ENCODE data around the gene CD300H.
"Not testable (repeated sequence)": the region's sequence is repeated elsewhere in the genome, so short reads cannot be mapped to it uniquely, and the experiment has no call there.

The CD300H gene

DNA sequence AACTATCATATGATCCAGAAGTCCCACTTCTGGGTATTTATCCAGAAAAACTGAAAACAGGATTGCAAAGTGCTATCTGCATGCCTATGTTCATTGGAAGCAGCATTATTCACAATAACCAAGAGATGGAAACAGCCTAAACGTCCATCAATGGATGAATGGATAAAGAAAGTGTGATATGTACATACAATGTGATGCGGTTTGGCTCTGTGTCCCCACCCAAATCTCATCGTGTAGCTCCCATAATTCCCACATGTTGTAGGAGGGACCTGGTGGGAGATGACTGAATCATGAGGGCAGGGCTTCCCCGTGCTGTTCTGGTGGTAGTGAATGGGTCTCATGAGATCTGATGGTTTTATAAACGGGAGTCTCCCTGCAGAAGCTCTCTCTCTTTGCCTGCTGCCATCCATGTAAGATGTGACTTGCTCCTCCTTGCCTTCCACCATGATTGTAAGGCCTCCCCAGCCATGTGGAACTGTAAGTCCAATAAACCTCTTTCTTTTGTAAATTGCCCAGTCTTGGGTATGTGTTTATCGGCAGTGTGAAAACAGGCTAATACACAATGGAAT, 48.8 kb downstream of the CD300H start:
- not testable (repeated sequence) for H3K27me3 ChIP-seq (ENCODE audit: control insufficient read depth, insufficient read depth, low read length); H3K36me3 ChIP-seq (ENCODE audit: control insufficient read depth, insufficient read depth, low read length); H3K4me3 ChIP-seq (ENCODE audit: low read length); H3K4me1 ChIP-seq (ENCODE audit: control insufficient read depth, insufficient read depth, low read length); H3K27ac ChIP-seq (ENCODE audit: low read depth, low read length); H3K9ac ChIP-seq (ENCODE audit: low read length)

DNA sequence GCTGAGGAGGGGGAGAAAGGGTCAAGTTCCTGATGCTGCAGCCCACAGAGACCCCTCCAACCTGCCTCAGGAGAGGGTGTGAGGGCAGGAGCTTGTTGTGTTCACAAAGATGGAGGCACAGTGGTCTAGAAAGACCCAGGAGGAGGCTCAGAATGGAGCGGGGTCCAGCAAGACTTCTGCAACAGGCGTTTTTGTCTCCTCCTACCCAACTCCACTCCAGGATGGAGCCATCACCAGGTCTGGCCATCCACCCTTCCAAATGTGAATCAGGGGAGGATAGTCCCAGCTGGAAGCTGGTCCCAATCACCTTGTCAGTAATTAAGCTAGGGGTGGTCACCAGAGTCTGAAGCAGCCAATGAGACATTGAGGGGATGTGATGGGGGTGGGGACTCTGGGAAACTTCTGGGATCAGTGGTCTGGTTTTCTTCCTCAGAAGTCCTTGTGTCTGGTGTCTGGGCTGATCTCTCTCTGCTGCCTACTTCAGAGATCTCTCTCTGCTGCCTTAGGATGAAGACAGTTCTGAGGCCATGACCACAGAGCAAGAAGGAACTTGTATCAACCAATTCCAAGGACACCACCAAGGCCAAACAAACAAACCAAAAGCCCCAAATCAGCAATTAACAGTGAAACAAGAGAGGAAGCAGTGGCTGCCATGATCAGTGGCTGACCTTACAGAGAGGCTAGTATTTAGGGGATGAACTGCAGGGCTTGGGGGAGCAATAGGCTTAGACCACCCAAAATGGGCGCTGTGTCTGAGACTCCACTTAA, 50.6 kb downstream of the CD300H start:
- Histone ChIP-seq H3K27ac (ENCODE audit: low read depth, low read length) (no peak overlapping the region), H3K4me1 (ENCODE audit: control insufficient read depth, insufficient read depth, low read length) (no peaks in the 10 kb centered on the region), H3K36me3 (ENCODE audit: control insufficient read depth, insufficient read depth, low read length) (no peaks in the 10 kb centered on the region), H3K4me3 (ENCODE audit: low read length) (no peak overlapping the region), H3K9ac (ENCODE audit: low read length) (no peak overlapping the region), H3K27me3 (ENCODE audit: control insufficient read depth, insufficient read depth, low read length) (no peaks in the 10 kb centered on the region)

DNA sequence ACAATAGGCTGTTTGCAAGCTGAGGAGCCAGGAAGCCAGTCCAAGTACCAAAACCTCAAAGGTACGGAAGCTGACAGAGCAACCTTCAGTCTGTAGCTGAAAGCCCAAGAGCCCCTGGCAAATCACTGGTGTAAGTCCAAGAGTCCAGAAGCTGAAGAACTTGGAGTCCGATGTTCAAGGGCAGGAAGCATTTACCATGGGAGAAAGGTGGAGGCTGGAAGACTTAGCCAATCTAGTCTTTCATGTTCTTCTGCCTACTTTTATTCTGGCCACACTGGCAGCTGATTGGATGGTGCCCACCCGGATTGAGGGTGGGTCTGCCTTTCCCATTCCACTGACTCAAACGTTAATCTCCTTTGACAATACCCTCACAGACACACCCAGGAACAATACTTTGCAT, 51.4 kb downstream of the CD300H start:
- Histone ChIP-seq H3K27ac (ENCODE audit: low read depth, low read length) (no peak overlapping the region), H3K9ac (ENCODE audit: low read length) (no peak overlapping the region), H3K4me3 (ENCODE audit: low read length) (no peak overlapping the region), H3K27me3 (ENCODE audit: control insufficient read depth, insufficient read depth, low read length) (no peaks in the 10 kb centered on the region), H3K4me1 (ENCODE audit: control insufficient read depth, insufficient read depth, low read length) (no peaks in the 10 kb centered on the region), H3K36me3 (ENCODE audit: control insufficient read depth, insufficient read depth, low read length) (no peaks in the 10 kb centered on the region)

DNA sequence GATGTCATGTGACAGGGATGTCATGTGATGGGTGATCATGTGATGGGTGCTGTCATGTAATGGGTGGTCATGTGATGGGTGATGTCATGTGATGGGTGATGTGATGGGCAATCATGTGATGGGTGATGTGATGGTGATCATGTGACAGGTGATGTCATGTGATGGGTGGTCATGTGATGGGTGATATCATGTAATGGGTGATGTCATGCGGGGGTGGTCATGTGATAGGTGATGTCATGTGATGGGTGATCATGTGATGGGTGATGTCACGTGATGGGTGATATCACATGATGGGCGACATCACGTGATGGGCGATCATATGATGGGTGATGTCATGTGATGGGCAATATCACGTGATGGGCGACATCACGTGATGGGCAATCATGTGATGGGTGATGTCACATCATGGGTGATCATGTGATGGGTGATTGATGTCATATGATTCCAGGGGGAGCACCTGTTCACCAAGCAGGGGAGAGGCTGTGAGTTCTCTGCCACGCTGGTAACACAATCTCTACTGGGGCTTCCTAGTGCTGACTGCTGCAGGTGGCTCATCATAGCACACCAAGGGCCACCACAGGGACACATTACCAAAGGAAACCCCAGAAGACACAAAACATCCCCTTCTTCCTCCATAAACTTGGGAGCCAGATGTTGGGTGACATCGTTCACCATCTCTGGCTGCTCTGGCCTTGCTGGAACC, 52.5 kb downstream of the CD300H start:
- Histone ChIP-seq H3K36me3 (ENCODE audit: control insufficient read depth, insufficient read depth, low read length) (no peaks in the 10 kb centered on the region), H3K27ac (ENCODE audit: low read depth, low read length) (no peak overlapping the region), H3K4me3 (ENCODE audit: low read length) (no peak overlapping the region), H3K4me1 (ENCODE audit: control insufficient read depth, insufficient read depth, low read length) (no peaks in the 10 kb centered on the region), H3K27me3 (ENCODE audit: control insufficient read depth, insufficient read depth, low read length) (no peaks in the 10 kb centered on the region), H3K9ac (ENCODE audit: low read length) (no peak overlapping the region)

DNA sequence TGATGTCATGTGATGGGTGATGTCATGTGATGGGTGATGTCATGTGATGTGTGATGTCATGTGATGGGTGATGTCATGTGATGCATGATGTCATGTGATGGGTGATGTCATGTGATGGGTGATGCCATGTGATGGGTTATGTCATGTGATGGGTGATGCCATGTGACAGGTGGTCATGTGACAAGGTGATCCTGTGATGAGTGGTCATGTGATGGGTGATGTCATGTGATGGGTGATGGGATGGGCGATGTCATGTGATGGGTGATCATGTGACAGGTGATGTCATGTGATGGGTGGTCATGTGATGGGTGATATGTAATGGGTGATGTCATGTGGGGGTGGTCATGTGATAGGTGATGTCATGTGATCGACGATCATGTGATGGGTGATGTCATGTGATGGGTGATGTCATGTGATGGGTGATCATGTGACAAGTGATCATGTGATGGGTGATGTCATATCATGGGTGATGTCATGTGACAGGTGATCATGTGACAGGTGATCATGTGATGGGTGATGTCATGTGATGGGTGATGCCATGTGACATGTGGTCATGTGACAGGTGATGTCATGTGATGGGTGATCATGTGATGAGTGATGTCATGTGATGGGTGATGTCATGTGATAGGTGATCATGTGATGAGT, 53.2 kb downstream of the CD300H start:
- H3K4me1 ChIP-seq (ENCODE audit: control insufficient read depth, insufficient read depth, low read length) = no peaks in the 10 kb centered on the region
- no peak overlapping the region for H3K27ac ChIP-seq (ENCODE audit: low read depth, low read length)
- no peaks in the 10 kb centered on the region for H3K27me3 ChIP-seq (ENCODE audit: control insufficient read depth, insufficient read depth, low read length)
- no peak overlapping the region for H3K9ac ChIP-seq (ENCODE audit: low read length)
- H3K4me3 ChIP-seq (ENCODE audit: low read length) = no peak overlapping the region
- H3K36me3 ChIP-seq (ENCODE audit: control insufficient read depth, insufficient read depth, low read length) = no peaks in the 10 kb centered on the region

DNA sequence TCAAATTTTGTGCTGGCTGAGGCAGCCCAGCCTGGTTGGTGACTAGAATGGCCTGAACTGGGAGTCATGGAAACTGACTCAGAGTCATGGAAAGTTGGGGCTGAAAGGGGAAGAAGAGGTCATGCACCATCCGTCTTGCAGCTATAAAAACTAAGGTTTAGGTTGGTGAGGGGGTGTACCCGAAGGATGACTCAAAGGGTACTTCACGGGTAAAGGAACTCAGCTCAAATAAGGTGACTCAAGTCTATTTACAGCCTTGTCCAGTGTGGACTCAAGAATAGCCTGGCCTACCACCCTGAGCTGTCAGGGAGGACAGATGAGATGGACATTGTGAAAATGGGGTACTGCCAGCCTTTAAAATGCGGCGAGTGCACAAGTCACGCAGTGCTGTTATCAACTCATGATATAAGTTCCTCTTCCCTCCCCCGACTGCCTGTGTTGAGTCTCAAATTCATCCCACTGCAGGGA, 54.7 kb downstream of the CD300H start:
- H3K36me3 ChIP-seq (ENCODE audit: control insufficient read depth, insufficient read depth, low read length) = no peaks in the 10 kb centered on the region
- no peak overlapping the region for H3K27ac ChIP-seq (ENCODE audit: low read depth, low read length)
- no peak overlapping the region for H3K4me3 ChIP-seq (ENCODE audit: low read length)
- H3K4me1 ChIP-seq (ENCODE audit: control insufficient read depth, insufficient read depth, low read length) = no peaks in the 10 kb centered on the region
- H3K27me3 ChIP-seq (ENCODE audit: control insufficient read depth, insufficient read depth, low read length) = no peaks in the 10 kb centered on the region
- no peak overlapping the region for H3K9ac ChIP-seq (ENCODE audit: low read length)

DNA sequence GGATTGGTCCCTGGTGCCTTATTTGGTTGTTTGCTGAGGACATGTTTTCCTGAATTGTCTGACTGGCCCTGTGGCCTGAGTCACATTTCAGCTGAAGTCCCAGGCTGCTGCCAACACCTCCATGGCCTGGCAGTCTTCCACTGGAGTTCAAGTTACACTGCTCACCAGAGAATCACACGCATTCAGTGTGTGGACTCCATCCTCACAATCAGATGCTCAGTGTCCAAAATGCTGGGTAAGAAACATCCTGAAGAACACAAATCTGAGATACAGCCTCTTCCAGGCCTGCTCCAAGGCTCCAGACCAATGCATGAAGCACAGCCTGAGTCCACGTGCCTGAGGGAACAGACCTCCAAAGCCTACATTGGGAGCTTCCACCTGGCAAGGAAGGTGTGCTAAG, 55.3 kb downstream of the CD300H start:
- Histone ChIP-seq H3K4me1 (ENCODE audit: control insufficient read depth, insufficient read depth, low read length) (no peaks in the 10 kb centered on the region), H3K36me3 (ENCODE audit: control insufficient read depth, insufficient read depth, low read length) (no peaks in the 10 kb centered on the region), H3K4me3 (ENCODE audit: low read length) (no peak overlapping the region), H3K27me3 (ENCODE audit: control insufficient read depth, insufficient read depth, low read length) (no peaks in the 10 kb centered on the region), H3K9ac (ENCODE audit: low read length) (no peak overlapping the region), H3K27ac (ENCODE audit: low read depth, low read length) (no peak overlapping the region)
